HepG2 (cell line): ENCODE measurements around the gene PCDHB2. TPM values are rescaled to one million over a fixed set of nuclear protein-coding genes. Genes with fewer than 3 reads are reported as not detected.
A peak's percentile ranks its signal among the peaks of the same experiment; 100 is the strongest.

Experiments
- CREBL2 ChIP-seq: sonication (generic); formaldehyde crosslinking; IDR thresholded peaks from 2 replicates; pipeline ENCODE4 v1.8.1; 2023; ENCODE audit warnings: missing genetic modification reagents, mild to moderate bottlenecking, borderline replicate concordance
- CTCF ChIP-seq: sonication (generic); formaldehyde crosslinking; IDR thresholded peaks from 2 replicates; pipeline ENCODE4 v1.5.0; 2020; ENCODE audit warnings: mild to moderate bottlenecking, missing genetic modification reagents, moderate library complexity
- ERF ChIP-seq: IDR thresholded peaks from 2 replicates; pipeline ENCODE4 v1.6.1; 2018; ENCODE audit warnings: missing biosample characterization, missing genetic modification reagents
- EZH2 ChIP-seq: conservative IDR thresholded peaks from 2 replicates; pipeline ENCODE4 v1.6.1; 2012; ENCODE audit warnings: mild to moderate bottlenecking, low read depth, low read length, moderate library complexity
- KMT2A ChIP-seq: sonication (generic); formaldehyde crosslinking; IDR thresholded peaks from 2 replicates; pipeline ENCODE4 v1.4.0; 2020; ENCODE audit warnings: missing genetic modification reagents
- NAIF1 ChIP-seq: sonication (generic); formaldehyde crosslinking; IDR thresholded peaks from 2 replicates; pipeline ENCODE4 v1.5.0; 2020; ENCODE audit warnings: mild to moderate bottlenecking, missing genetic modification reagents, borderline replicate concordance
- RFX5 ChIP-seq: IDR thresholded peaks from 2 replicates; pipeline ENCODE4 v1.6.1; 2011; ENCODE audit warnings: low read depth, low read length, improper control_type of control experiment
- TIGD3 ChIP-seq: sonication (generic); formaldehyde crosslinking; IDR thresholded peaks from 2 replicates; pipeline ENCODE4 v1.5.1; 2020; ENCODE audit warnings: mild to moderate bottlenecking, missing genetic modification reagents, borderline replicate concordance
- XRCC5 ChIP-seq: fragments of 200-400 bp; formaldehyde crosslinking; optimal IDR thresholded peaks from 2 replicates; pipeline ENCODE3; 2017; ENCODE audit warnings: mild to moderate bottlenecking, low read length
- ZBTB40 ChIP-seq, 2 experiments: fragments of 450-650 bp in 1 of 2; sonication (generic) in 1 of 2; formaldehyde crosslinking in 1 of 2; IDR thresholded peaks; 2 replicates each; pipeline versions ENCODE4 v1.6.1 to v1.8.0; 2016 to 2022; ENCODE audit warnings: antibody characterized with exemption in 1 of 2, mild to moderate bottlenecking in 1 of 2, missing genetic modification reagents in 1 of 2
- ZFY ChIP-seq: sonication (generic); formaldehyde crosslinking; IDR thresholded peaks from 2 replicates; pipeline ENCODE4 v1.4.0; 2020; ENCODE audit warnings: missing genetic modification reagents
- ZNF160 ChIP-seq: sonication (generic); formaldehyde crosslinking; IDR thresholded peaks from 2 replicates; pipeline ENCODE4 v1.8.0; 2022; ENCODE audit warnings: mild to moderate bottlenecking, inconsistent platforms, missing genetic modification reagents
- ZNF17 ChIP-seq: sonication (generic); formaldehyde crosslinking; IDR thresholded peaks from 2 replicates; pipeline ENCODE4 v1.5.0; 2020; ENCODE audit warnings: mild to moderate bottlenecking, missing genetic modification reagents
- ZNF441 ChIP-seq: sonication (generic); formaldehyde crosslinking; IDR thresholded peaks from 2 replicates; pipeline ENCODE4 v1.7.0; 2021; ENCODE audit warnings: missing genetic modification reagents, borderline replicate concordance
- polyA plus RNA-seq, 8 experiments: library from polyadenylated mRNA; depleted of rRNA in 3 of 8; stranded (reverse) in 7 of 8; unstranded in 1 of 8; fragments of >200 nt; fragmentation: Illumina TruSeq in 4 of 8; extraction: Trizol in 4 of 8; gene quantifications; 2 replicates each; pipeline versions ENCODE4 v1.2.1 to v1.2.3, GENCODE V29; 2011 to 2016; ENCODE audit warnings: low read depth in 4 of 8, missing spikeins in 1 of 8, mixed read lengths in 1 of 8; ENCODE audit not compliant: insufficient read depth in 1 of 8
- total RNA-seq, 5 experiments: library from RNA; depleted of rRNA; stranded (reverse); fragments of >200 nt; fragmentation: Illumina TruSeq; extraction: Trizol; gene quantifications; 2 replicates each; pipeline ENCODE4 v1.2.3, GENCODE V29; 2016; ENCODE audit warnings: low read depth in 1 of 5
- TF ChIP-seq, protein P1 (sequence below): sonication (generic); formaldehyde crosslinking; IDR thresholded peaks from 2 replicates; pipeline ENCODE4 v1.8.1; 2022; ENCODE audit warnings: mild to moderate bottlenecking, missing genetic modification reagents

Gene PCDHB2
- total and polyA plus RNA-seq, 2 of the 13 experiments (the other 11 are each of a cell fraction or from before 2014, with no cell fraction given) = 7.1 to 7.5 TPM

DNA sequence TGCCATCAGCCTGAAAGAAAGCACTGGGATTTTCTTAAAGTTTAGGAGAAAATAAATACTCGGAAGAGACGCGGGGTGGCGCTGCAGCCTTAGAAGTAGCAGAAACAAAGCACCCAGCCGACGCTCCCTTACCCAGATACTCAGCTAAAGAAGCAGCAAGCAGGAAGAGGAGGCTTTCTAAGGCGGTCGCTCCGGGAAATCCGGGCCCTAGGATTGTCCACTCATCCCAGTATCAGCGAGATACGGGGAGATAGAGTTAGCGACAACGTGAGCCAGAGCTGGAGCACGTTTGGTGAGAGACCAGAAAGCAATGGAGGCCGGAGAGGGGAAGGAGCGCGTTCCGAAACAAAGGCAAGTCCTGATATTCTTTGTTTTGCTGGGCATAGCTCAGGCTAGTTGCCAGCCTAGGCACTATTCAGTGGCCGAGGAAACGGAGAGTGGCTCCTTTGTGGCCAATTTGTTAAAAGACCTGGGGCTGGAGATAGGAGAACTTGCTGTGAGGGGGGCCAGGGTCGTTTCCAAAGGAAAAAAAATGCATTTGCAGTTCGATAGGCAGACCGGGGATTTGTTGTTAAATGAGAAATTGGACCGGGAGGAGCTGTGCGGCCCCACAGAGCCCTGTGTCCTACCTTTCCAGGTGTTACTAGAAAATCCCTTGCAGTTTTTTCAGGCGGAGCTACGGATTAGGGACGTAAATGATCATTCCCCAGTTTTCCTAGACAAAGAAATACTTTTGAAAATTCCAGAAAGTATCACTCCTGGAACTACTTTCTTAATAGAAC, at the start of gene PCDHB2 (continued):
- TF ChIP-seq XRCC5 (peak; percentile 79), CREBL2 (no peak), ERF (peak; percentile 47; the same call in 1 of the 2 replicates), NAIF1 (no peak), ZNF160 (CRISPR knock-in tag) (no peak), ZBTB40 (IDR thresholded peaks at IDR 0.05) (no peak), ZBTB40 (CRISPR knock-in tag; IDR thresholded peaks at IDR 0.05) (no peak), RFX5 (no peak), KMT2A (CRISPR knock-in tag) (peak; percentile 80), TIGD3 (CRISPR knock-in tag) (no peak), ZNF17 (CRISPR knock-in tag) (no peak), CTCF (CRISPR knock-in tag) (peak; percentile 87), ZNF441 (CRISPR knock-in tag) (no peak), ZFY (CRISPR knock-in tag) (peak; percentile 56; the same call in 1 of the 2 replicates), EZH2 (no peak)
- TF ChIP-seq, protein P1, sequence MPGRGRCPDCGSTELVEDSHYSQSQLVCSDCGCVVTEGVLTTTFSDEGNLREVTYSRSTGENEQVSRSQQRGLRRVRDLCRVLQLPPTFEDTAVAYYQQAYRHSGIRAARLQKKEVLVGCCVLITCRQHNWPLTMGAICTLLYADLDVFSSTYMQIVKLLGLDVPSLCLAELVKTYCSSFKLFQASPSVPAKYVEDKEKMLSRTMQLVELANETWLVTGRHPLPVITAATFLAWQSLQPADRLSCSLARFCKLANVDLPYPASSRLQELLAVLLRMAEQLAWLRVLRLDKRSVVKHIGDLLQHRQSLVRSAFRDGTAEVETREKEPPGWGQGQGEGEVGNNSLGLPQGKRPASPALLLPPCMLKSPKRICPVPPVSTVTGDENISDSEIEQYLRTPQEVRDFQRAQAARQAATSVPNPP = no peak
